ENCODE data around the gene PBXIP1. TPM values are rescaled to one million over a fixed set of nuclear protein-coding genes. Genes with fewer than 3 reads are reported as not detected.

PBXIP1 gene, protein sequence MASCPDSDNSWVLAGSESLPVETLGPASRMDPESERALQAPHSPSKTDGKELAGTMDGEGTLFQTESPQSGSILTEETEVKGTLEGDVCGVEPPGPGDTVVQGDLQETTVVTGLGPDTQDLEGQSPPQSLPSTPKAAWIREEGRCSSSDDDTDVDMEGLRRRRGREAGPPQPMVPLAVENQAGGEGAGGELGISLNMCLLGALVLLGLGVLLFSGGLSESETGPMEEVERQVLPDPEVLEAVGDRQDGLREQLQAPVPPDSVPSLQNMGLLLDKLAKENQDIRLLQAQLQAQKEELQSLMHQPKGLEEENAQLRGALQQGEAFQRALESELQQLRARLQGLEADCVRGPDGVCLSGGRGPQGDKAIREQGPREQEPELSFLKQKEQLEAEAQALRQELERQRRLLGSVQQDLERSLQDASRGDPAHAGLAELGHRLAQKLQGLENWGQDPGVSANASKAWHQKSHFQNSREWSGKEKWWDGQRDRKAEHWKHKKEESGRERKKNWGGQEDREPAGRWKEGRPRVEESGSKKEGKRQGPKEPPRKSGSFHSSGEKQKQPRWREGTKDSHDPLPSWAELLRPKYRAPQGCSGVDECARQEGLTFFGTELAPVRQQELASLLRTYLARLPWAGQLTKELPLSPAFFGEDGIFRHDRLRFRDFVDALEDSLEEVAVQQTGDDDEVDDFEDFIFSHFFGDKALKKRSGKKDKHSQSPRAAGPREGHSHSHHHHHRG
- 10 to 100 TPM; 26.4 to 42.5 (median 28.1) TPM for total RNA-seq (2021; fragmentation: NEBNext Ultra II Directional; extraction: Animal tissue kit (Norgen Biotek cat#: 25700))
- long read RNA-seq, transcript PBXIP1-202 (11 exons, 3,212 nt) = major isoform, 8 of 20 reads
- long read RNA-seq, partial matches to known transcripts = 5 of 20 reads
- long read RNA-seq, other reads (novel, unspliced or antisense) = 7 of 20 reads

- peak; percentile 84 for DNase-seq
Observed at GRCh38 chr1:154955718-154956543, at the start of gene PBXIP1. TSS of gene PBXIP1 (minus strand) at chr1:154956099. CDS start at chr1:154953721, 2,378 bp downstream.

DNA sequence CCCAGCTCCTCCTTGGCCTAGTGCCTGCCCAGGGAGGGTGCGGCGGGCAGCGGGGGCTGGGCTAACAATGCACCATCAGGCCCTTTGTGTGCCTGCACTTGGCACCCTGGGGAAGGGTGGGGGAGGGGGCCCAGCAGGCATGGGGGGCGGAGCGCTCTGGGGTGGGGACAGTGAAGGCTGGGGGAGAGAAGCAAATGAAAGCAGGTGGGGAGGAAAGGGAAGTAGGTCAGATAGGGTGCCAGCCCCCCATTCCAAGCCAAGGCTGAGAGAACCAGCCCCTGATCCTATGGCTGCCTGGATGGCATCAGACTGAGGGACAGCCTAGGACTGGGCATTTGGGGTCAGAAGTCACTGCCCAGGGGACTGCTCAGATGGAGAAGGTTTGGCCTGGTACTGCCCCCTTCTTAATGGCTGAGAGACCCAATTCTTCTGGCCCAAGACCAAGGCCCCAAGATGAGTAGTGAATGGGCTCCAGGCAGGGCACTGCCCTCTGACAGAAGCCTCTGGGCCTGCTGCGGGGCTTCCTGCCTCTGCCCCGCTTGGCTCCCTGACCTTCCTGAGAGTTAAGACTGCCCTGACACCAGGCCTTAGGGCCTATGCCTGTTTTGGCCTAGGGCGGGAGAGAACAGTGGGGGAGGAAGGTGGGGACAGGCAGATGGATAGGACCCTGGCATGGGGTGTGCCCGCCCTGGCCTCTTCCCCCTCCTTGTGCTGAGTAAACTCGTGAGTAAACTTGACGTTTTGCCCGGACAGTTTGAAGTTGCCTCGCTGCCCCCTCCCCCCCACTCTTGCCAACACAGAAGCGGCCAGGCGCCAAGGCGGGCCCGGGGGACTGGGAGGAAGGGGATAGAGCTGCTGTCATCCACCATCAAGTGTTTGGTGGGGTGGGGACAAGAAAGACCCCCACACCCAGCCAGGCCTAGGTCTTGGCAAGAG, 49.4 kb upstream of the PBXIP1 start:
- Mint-ChIP-seq H3K4me1 (ENCODE audit: low read depth) (peaks cover 22% of the 10 kb centered on the region), H3K9me3 (no peaks in the 10 kb centered on the region), H3K36me3 (ENCODE audit: low read depth) (no peaks in the 10 kb centered on the region), H3K27me3 (ENCODE audit: insufficient read depth) (no peaks in the 10 kb centered on the region; the same call in 1 of the 2 replicates), H3K27ac (peak overlapping the region; percentile 65), H3K4me3 (no peak overlapping the region)
- TF ChIP-seq, protein P1, sequence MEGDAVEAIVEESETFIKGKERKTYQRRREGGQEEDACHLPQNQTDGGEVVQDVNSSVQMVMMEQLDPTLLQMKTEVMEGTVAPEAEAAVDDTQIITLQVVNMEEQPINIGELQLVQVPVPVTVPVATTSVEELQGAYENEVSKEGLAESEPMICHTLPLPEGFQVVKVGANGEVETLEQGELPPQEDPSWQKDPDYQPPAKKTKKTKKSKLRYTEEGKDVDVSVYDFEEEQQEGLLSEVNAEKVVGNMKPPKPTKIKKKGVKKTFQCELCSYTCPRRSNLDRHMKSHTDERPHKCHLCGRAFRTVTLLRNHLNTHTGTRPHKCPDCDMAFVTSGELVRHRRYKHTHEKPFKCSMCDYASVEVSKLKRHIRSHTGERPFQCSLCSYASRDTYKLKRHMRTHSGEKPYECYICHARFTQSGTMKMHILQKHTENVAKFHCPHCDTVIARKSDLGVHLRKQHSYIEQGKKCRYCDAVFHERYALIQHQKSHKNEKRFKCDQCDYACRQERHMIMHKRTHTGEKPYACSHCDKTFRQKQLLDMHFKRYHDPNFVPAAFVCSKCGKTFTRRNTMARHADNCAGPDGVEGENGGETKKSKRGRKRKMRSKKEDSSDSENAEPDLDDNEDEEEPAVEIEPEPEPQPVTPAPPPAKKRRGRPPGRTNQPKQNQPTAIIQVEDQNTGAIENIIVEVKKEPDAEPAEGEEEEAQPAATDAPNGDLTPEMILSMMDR (IDR thresholded peaks at IDR 0.05) = no peak
- no peak for DNase-seq

More at GRCh38 chr1:154955718-154956543, at the start of gene PBXIP1:
- TF ChIP-seq, protein P1 (IDR thresholded peaks at IDR 0.05) = peak; percentile 68
- Mint-ChIP-seq H3K36me3 (ENCODE audit: low read depth) (no peaks in the 10 kb centered on the region), H3K27ac (peak within 1 kb of the TSS; percentile 97), H3K4me3 (peak within 1 kb of the TSS; percentile 95), H3K4me1 (ENCODE audit: low read depth) (peaks cover 39% of the 10 kb centered on the region), H3K27me3 (ENCODE audit: insufficient read depth) (peaks cover 7% of the 10 kb centered on the region), H3K9me3 (no peaks in the 10 kb centered on the region)

- peaks cover 31% of the 10 kb centered on the region for H3K4me1 Mint-ChIP-seq (ENCODE audit: low read depth)
- peak overlapping the region; percentile 83 for H3K27ac Mint-ChIP-seq
- H3K27me3 Mint-ChIP-seq (ENCODE audit: insufficient read depth) = no peaks in the 10 kb centered on the region; the same call in 1 of the 2 replicates
- TF ChIP-seq, protein P1 (IDR thresholded peaks at IDR 0.05) = no peak
- H3K9me3 Mint-ChIP-seq = no peaks in the 10 kb centered on the region
- H3K36me3 Mint-ChIP-seq (ENCODE audit: low read depth) = no peaks in the 10 kb centered on the region
- no peak for DNase-seq
- peak overlapping the region; percentile 94 for H3K4me3 Mint-ChIP-seq
Observed at GRCh38 chr1:155004352-155005075, 48.6 kb upstream of the PBXIP1 start.

GRCh38 chr1:155003766-155004351, 48.0 kb upstream of the PBXIP1 start:
- H3K27me3 Mint-ChIP-seq (ENCODE audit: insufficient read depth) = no peaks in the 10 kb centered on the region; the same call in 1 of the 2 replicates

More at GRCh38 chr1:155003766-155004351, 48.0 kb upstream of the PBXIP1 start:
- H3K9me3 Mint-ChIP-seq = no peaks in the 10 kb centered on the region
- peak; percentile 33 for DNase-seq
- peaks cover 35% of the 10 kb centered on the region for H3K4me1 Mint-ChIP-seq (ENCODE audit: low read depth)
- TF ChIP-seq, protein P1 (IDR thresholded peaks at IDR 0.05) = no peak; the same call in 1 of the 2 replicates
- H3K27ac Mint-ChIP-seq = peak overlapping the region; percentile 83
- peak overlapping the region; percentile 94 for H3K4me3 Mint-ChIP-seq
- no peaks in the 10 kb centered on the region for H3K36me3 Mint-ChIP-seq (ENCODE audit: low read depth)
